Naive thymus-derived CD4-positive, alpha-beta T cell (primary cell): ENCODE data around the gene CCDC54. TPM values are rescaled to one million over a fixed set of nuclear protein-coding genes. Genes with fewer than 3 reads are reported as not detected.

Source experiments
- ATAC-seq: fragments of 150-1000 bp; cut with Tn5 transposase; 2 replicates; pipeline ENCODE4 v1.10.0; 2021; ENCODE audit warnings: mild to moderate bottlenecking, moderate library complexity
- CTCF ChIA-PET: fragments of 350-600 bp; sonication (Branson Sonifier 250); formaldehyde crosslinking; loops from one replicate; lab custom pipeline; 2021; ENCODE audit warnings: antibody characterized with exemption; lab: Charles Lee
- POLR2A ChIA-PET: fragments of 350-600 bp; sonication (Branson Sonifier 250); formaldehyde crosslinking; loops from one replicate; lab custom pipeline; 2021; ENCODE audit warnings: antibody characterized with exemption, inconsistent platforms; lab: Charles Lee
- DNase-seq, 9 donors: peaks; one replicate each; pipeline versions ENCODE4 v3.0.0 to v3.0.0-alpha.2; 2020 to 2022; ENCODE audit warnings: mixed read lengths in 1 of 9
- H3K27ac ChIP-seq: one replicate; pipeline ENCODE4 v1.7.0; 2013; ENCODE audit warnings: mild to moderate bottlenecking, low read depth, low read length, moderate library complexity
- H3K27me3 ChIP-seq, 2 donors: one replicate each; pipeline ENCODE4 v1.7.0; 2013; ENCODE audit warnings: low read length in 2 of 2, mild to moderate bottlenecking in 2 of 2, moderate library complexity in 2 of 2; ENCODE audit not compliant: control insufficient read depth in 2 of 2, insufficient read depth in 2 of 2
- H3K36me3 ChIP-seq, 3 experiments: 1 replicate in 2 of 3; 2 replicates in 1 of 3; pipeline ENCODE4 v1.7.0; 2013; ENCODE audit warnings: low read length in 3 of 3, mild to moderate bottlenecking in 3 of 3, moderate library complexity in 1 of 3; ENCODE audit not compliant: insufficient read depth in 3 of 3, control insufficient read depth in 2 of 3
- H3K4me1 ChIP-seq, 2 donors: one replicate each; pipeline ENCODE4 v1.7.0; 2013; ENCODE audit warnings: low read length in 2 of 2, mild to moderate bottlenecking in 2 of 2, moderate library complexity in 1 of 2; ENCODE audit not compliant: control insufficient read depth in 2 of 2, insufficient read depth in 2 of 2
- H3K4me3 ChIP-seq: 2 replicates; pipeline ENCODE4 v1.7.0; 2013; ENCODE audit warnings: mild to moderate bottlenecking, low read length
- H3K9me3 ChIP-seq, 3 experiments: 1 replicate in 2 of 3; 2 replicates in 1 of 3; pipeline ENCODE4 v1.7.0; 2013; ENCODE audit warnings: low read length in 3 of 3; ENCODE audit not compliant: control insufficient read depth in 2 of 3
- H3K27ac Mint-ChIP-seq, 9 donors: one replicate each; pipeline ENCODE4 v1.8.0; 2020 to 2022; ENCODE audit warnings: mixed read lengths in 9 of 9, mild to moderate bottlenecking in 8 of 9, moderate library complexity in 5 of 9, inconsistent platforms in 2 of 9
- H3K27me3 Mint-ChIP-seq, 5 donors: one replicate each; pipeline ENCODE4 v1.8.0; 2021 to 2022; ENCODE audit warnings: mixed read lengths in 5 of 5, mild to moderate bottlenecking in 1 of 5
- H3K36me3 Mint-ChIP-seq, 5 donors: one replicate each; pipeline ENCODE4 v1.8.0; 2020 to 2022; ENCODE audit warnings: mixed read lengths in 5 of 5, mild to moderate bottlenecking in 3 of 5, inconsistent platforms in 1 of 5
- H3K4me1 Mint-ChIP-seq, 7 donors: one replicate each; pipeline ENCODE4 v1.8.0; 2020 to 2022; ENCODE audit warnings: mixed read lengths in 7 of 7, mild to moderate bottlenecking in 3 of 7, inconsistent platforms in 1 of 7
- H3K4me3 Mint-ChIP-seq, 10 donors: one replicate each; pipeline ENCODE4 v1.8.0; 2020 to 2022; ENCODE audit warnings: mild to moderate bottlenecking in 10 of 10, mixed read lengths in 10 of 10, moderate library complexity in 6 of 10, inconsistent platforms in 2 of 10
- H3K9me3 Mint-ChIP-seq, 11 donors: one replicate each; pipeline ENCODE4 v1.8.0; 2020 to 2022; ENCODE audit warnings: mixed read lengths in 11 of 11, mild to moderate bottlenecking in 4 of 11, inconsistent platforms in 1 of 11, moderate library complexity in 1 of 11
- intact Hi-C, 2 donors: fragments of 100-400 bp; cut with micrococcal nuclease; formaldehyde crosslinking; loops; one replicate each; pipeline ENCODE4 v1.15.1; 2023
- polyA plus RNA-seq, 2 donors: library from polyadenylated mRNA; unstranded; fragments of 300-500 nt; fragmentation: Illumina TruSeq; gene quantifications; one replicate each; pipeline ENCODE4 v1.2.3, GENCODE V29; 2021
- total RNA-seq, 6 experiments: library from RNA in 5 of 6; stranded (reverse) in 5 of 6; gene quantifications; 1 replicate in 5 of 6; 2 replicates in 1 of 6; pipeline ENCODE4 v1.2.3 and lab custom pipeline; 2021 to 2026

Gene CCDC54
- total and polyA plus RNA-seq, 7 experiments from 2014 or later = not detected

GRCh38 chr3:107402214-107402613 is 25.0 kb downstream of the CCDC54 start:
- H3K4me1 Mint-ChIP-seq = peaks cover 0 to 3% (median 0%) of the 10 kb centered on the region in 7 donors
- no peaks in the 10 kb centered on the region for H3K9me3 Mint-ChIP-seq
- H3K36me3 Mint-ChIP-seq = peaks cover 0 to 4% (median 0%) of the 10 kb centered on the region in 5 donors
- CTCF ChIA-PET = no interaction called here
- DNase-seq = no peak
- H3K4me1 ChIP-seq = no peaks in the 10 kb centered on the region
- peaks cover 0 to 17% (median 5%) of the 10 kb centered on the region in 5 donors for H3K27me3 Mint-ChIP-seq
- POLR2A ChIA-PET = no interaction called here
- no peak overlapping the region for H3K27ac ChIP-seq
- intact Hi-C loops = no loop called here
- H3K36me3 ChIP-seq = no peaks in the 10 kb centered on the region
- H3K9me3 ChIP-seq = no peaks in the 10 kb centered on the region
- H3K4me3 ChIP-seq = no peak overlapping the region
- no peak for ATAC-seq
- no peak overlapping the region for H3K4me3 Mint-ChIP-seq
- H3K27ac Mint-ChIP-seq = no peak overlapping the region
- H3K27me3 ChIP-seq = no peaks in the 10 kb centered on the region

- H3K27me3 ChIP-seq = no peaks in the 10 kb centered on the region
- Mint-ChIP-seq H3K4me3 (no peak overlapping the region), H3K27me3 (peaks cover 0 to 7% (median 0%) of the 10 kb centered on the region in 5 donors), H3K4me1 (no peaks in the 10 kb centered on the region), H3K27ac (no peak overlapping the region), H3K36me3 (peaks cover 0 to 5% (median 0%) of the 10 kb centered on the region in 5 donors), H3K9me3 (peaks cover 0 to 22% (median 9%) of the 10 kb centered on the region in 11 donors)
- DNase-seq (no peak), ATAC-seq (no peak)
- ChIA-PET POLR2A (no interaction called here), CTCF (no interaction called here)
- no peak overlapping the region for H3K27ac ChIP-seq
- H3K9me3 ChIP-seq = peaks cover 0 to 12% (median 0%) of the 10 kb centered on the region in 3 experiments
- H3K4me1 ChIP-seq = no peaks in the 10 kb centered on the region
- no peaks in the 10 kb centered on the region for H3K36me3 ChIP-seq
- intact Hi-C loops = no loop called here
- no peak overlapping the region for H3K4me3 ChIP-seq
These were observed 27.7 kb downstream of the CCDC54 start for GRCh38 chr3:107404727-107405469.

- ChIA-PET POLR2A (no interaction called here), CTCF (no interaction called here)
- Mint-ChIP-seq H3K27ac (no peak overlapping the region), H3K27me3 (peaks cover 0 to 6% (median 0%) of the 10 kb centered on the region in 5 donors), H3K9me3 (peaks cover 0 to 30% (median 12%) of the 10 kb centered on the region in 11 donors), H3K4me1 (no peaks in the 10 kb centered on the region), H3K36me3 (peaks cover 0 to 9% (median 0%) of the 10 kb centered on the region in 5 donors), H3K4me3 (no peak overlapping the region)
- Histone ChIP-seq H3K36me3 (no peaks in the 10 kb centered on the region), H3K4me3 (no peak overlapping the region), H3K27ac (no peak overlapping the region), H3K27me3 (peaks cover 0 to 3% of the 10 kb centered on the region in 2 donors), H3K4me1 (no peaks in the 10 kb centered on the region), H3K9me3 (peaks cover 0 to 12% (median 0%) of the 10 kb centered on the region in 3 experiments)
- DNase-seq (no peak), ATAC-seq (no peak)
- intact Hi-C loops = no loop called here
These were observed 30.1 kb downstream of the CCDC54 start for GRCh38 chr3:107407355-107407754.

GRCh38 chr3:107408513-107408912 is 31.3 kb downstream of the CCDC54 start:
- H3K27ac ChIP-seq = no peak overlapping the region
- H3K9me3 ChIP-seq = peaks cover 0 to 12% (median 0%) of the 10 kb centered on the region in 3 experiments
- ATAC-seq (no peak), DNase-seq (no peak)
- H3K36me3 Mint-ChIP-seq = peaks cover 0 to 14% (median 0%) of the 10 kb centered on the region in 5 donors
- peaks cover 0 to 30% (median 12%) of the 10 kb centered on the region in 11 donors for H3K9me3 Mint-ChIP-seq
- ChIA-PET POLR2A (no interaction called here), CTCF (no interaction called here)
- H3K36me3 ChIP-seq = no peaks in the 10 kb centered on the region
- H3K4me3 Mint-ChIP-seq = no peak overlapping the region
- no peaks in the 10 kb centered on the region for H3K4me1 ChIP-seq
- H3K27me3 Mint-ChIP-seq = peaks cover 0 to 6% (median 0%) of the 10 kb centered on the region in 5 donors
- H3K27me3 ChIP-seq = peaks cover 0 to 3% of the 10 kb centered on the region in 2 donors
- no peak overlapping the region for H3K27ac Mint-ChIP-seq
- H3K4me3 ChIP-seq = no peak overlapping the region
- intact Hi-C loops = no loop called here
- no peaks in the 10 kb centered on the region for H3K4me1 Mint-ChIP-seq

- H3K27me3 ChIP-seq = peaks cover 0 to 3% of the 10 kb centered on the region in 2 donors
- peaks cover 0 to 8% (median 7%) of the 10 kb centered on the region in 7 donors for H3K4me1 Mint-ChIP-seq
- peaks cover 0 to 4% (median 0%) of the 10 kb centered on the region in 5 donors for H3K27me3 Mint-ChIP-seq
- ATAC-seq (no peak), DNase-seq (no peak)
- H3K27ac Mint-ChIP-seq = no peak overlapping the region
- peaks cover 0 to 18% (median 0%) of the 10 kb centered on the region in 5 donors for H3K36me3 Mint-ChIP-seq
- H3K4me3 Mint-ChIP-seq = no peak overlapping the region
- ChIA-PET POLR2A (no interaction called here), CTCF (interaction anchor here (0.7 kb wide), 1 partner anchor 762 kb away, joined by 4 read pairs; no protein-coding TSS in a partner anchor)
- H3K4me3 ChIP-seq = no peak overlapping the region
- peaks cover 0 to 30% (median 12%) of the 10 kb centered on the region in 11 donors for H3K9me3 Mint-ChIP-seq
- intact Hi-C loops = no loop called here
- H3K9me3 ChIP-seq = peaks cover 0 to 12% (median 0%) of the 10 kb centered on the region in 3 experiments
- no peaks in the 10 kb centered on the region for H3K36me3 ChIP-seq
- no peaks in the 10 kb centered on the region for H3K4me1 ChIP-seq
- no peak overlapping the region for H3K27ac ChIP-seq
These were observed 32.1 kb downstream of the CCDC54 start for GRCh38 chr3:107409365-107409764.

GRCh38 chr3:107410606-107411005 is 33.4 kb downstream of the CCDC54 start:
- peaks cover 0 to 3% of the 10 kb centered on the region in 2 donors for H3K27me3 ChIP-seq
- no peak overlapping the region for H3K4me3 ChIP-seq
- H3K27ac ChIP-seq = no peak overlapping the region
- Mint-ChIP-seq H3K9me3 (peaks cover 0 to 30% (median 12%) of the 10 kb centered on the region in 11 donors), H3K27me3 (peaks cover 0 to 4% (median 0%) of the 10 kb centered on the region in 5 donors), H3K36me3 (peaks cover 0 to 18% (median 0%) of the 10 kb centered on the region in 5 donors), H3K4me1 (peaks cover 0 to 12% (median 10%) of the 10 kb centered on the region in 7 donors), H3K4me3 (no peak overlapping the region), H3K27ac (no peak overlapping the region)
- no peaks in the 10 kb centered on the region for H3K4me1 ChIP-seq
- DNase-seq (no peak), ATAC-seq (no peak)
- ChIA-PET CTCF (interaction anchor here (0.6 to 1.1 kb wide), 2 partner anchors 19 to 180 kb away, joined by 3 read pairs; no protein-coding TSS in a partner anchor), POLR2A (no interaction called here)
- intact Hi-C loops = no loop called here
- H3K36me3 ChIP-seq = no peaks in the 10 kb centered on the region
- H3K9me3 ChIP-seq = peaks cover 0 to 12% (median 0%) of the 10 kb centered on the region in 3 experiments
